Measurements from ENCODE around the gene SMIM31. TPM values are rescaled to one million over a fixed set of nuclear protein-coding genes. Genes with fewer than 3 reads are reported as not detected.

Gene SMIM31
- total RNA-seq, 1 experiment from 2014 or later = not detected

DNA sequence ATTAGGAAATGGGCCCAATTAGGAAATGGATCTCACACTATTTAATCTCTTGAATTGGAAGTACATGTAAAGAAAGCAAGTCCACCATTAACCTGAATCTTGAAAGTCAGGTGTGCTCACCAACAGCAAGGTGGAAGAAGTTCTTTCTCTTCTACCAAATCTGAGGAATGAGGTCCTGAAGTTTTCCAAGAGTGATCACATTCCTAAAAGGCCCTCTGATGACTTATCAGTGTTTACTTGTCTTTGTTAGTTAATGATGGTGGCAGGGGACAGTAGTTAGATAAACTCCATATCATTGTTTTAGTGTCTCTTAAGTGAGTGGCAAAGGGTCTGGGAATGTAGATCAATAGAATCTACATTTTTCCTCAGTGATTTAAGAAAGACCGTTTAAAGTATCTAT, 61.8 kb downstream of the SMIM31 start:
- no peaks in the 10 kb centered on the region for H3K4me1 ChIP-seq (replicated peaks; ENCODE audit: insufficient read depth)
- no peak overlapping the region for H3K27ac ChIP-seq
- H4K20me1 ChIP-seq (ENCODE audit: insufficient read depth) = no peaks in the 10 kb centered on the region
- H3K9me3 ChIP-seq (ENCODE audit: insufficient read depth, low read depth) = no peaks in the 10 kb centered on the region
- H2AFZ ChIP-seq = no peak overlapping the region
- no peaks in the 10 kb centered on the region for H3K27me3 ChIP-seq (ENCODE audit: insufficient read depth, low read depth)
- no peaks in the 10 kb centered on the region for H3K79me2 ChIP-seq (ENCODE audit: low read depth)
- BruUV-seq (replicated peaks) = no TSS peak
- H3K9me2 ChIP-seq (ENCODE audit: insufficient read depth) = no peaks in the 10 kb centered on the region
- H3F3A ChIP-seq (ENCODE audit: insufficient read depth, low read depth) = no peaks in the 10 kb centered on the region
- H3K4me3 ChIP-seq = no peak overlapping the region
- no peak for DNase-seq
- POLR2A ChIA-PET (ENCODE audit: unreplicated experiment) = no interaction called here
- TF ChIP-seq EZH2 (IDR thresholded peaks at IDR 0.05; ENCODE audit: low read depth) = no peak
- TF ChIP-seq CTCF (conservative IDR thresholded peaks at IDR 0.05) = no peak
- no peak overlapping the region for H3K4me2 ChIP-seq
- CTCF ChIA-PET = no interaction called here
- no peaks in the 10 kb centered on the region for H3K36me3 ChIP-seq (ENCODE audit: low read depth)
- intact Hi-C loops (cut with micrococcal nuclease; ENCODE audit: unreplicated experiment) = no loop called here

- BruUV-seq (replicated peaks) = no TSS peak
- no peaks in the 10 kb centered on the region for H3K27me3 ChIP-seq (ENCODE audit: insufficient read depth, low read depth)
Observed at GRCh38 chr4:164819366-164819765, 65.4 kb downstream of the SMIM31 start.

DNA sequence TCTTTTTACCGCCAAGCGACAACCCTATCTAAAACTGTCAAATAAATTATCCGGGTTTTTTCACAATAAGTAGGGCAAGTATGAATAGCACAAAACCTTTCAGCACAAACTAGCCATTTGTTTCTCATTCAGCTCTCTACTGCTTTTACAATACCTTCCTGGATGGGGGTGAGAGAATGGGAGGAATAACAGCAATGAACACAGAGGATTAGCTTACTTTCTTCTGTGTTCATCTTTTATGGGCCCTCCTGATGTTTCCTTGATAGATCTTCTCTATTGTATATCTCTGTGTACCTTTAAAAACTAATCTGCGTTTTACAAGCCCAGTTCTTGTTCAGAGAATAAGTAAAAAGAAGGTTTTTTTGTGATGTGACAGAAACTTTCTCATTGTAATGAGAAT, 67.8 kb downstream of the SMIM31 start:
- Histone ChIP-seq H3K79me2 (ENCODE audit: low read depth) (no peaks in the 10 kb centered on the region), H3K27ac (no peak overlapping the region), H3K4me3 (no peak overlapping the region), H2AFZ (no peak overlapping the region), H3K9me2 (ENCODE audit: insufficient read depth) (no peaks in the 10 kb centered on the region), H3K4me2 (no peak overlapping the region), H3K9me3 (ENCODE audit: insufficient read depth, low read depth) (no peaks in the 10 kb centered on the region), H3K27me3 (ENCODE audit: insufficient read depth, low read depth) (no peaks in the 10 kb centered on the region), H3K4me1 (replicated peaks; ENCODE audit: insufficient read depth) (no peaks in the 10 kb centered on the region), H4K20me1 (ENCODE audit: insufficient read depth) (no peaks in the 10 kb centered on the region), H3F3A (ENCODE audit: insufficient read depth, low read depth) (no peaks in the 10 kb centered on the region), H3K36me3 (ENCODE audit: low read depth) (no peaks in the 10 kb centered on the region)
- no TSS peak for BruUV-seq (replicated peaks)
- TF ChIP-seq CTCF (conservative IDR thresholded peaks at IDR 0.05) (no peak), EZH2 (IDR thresholded peaks at IDR 0.05; ENCODE audit: low read depth) (no peak)
- intact Hi-C loops (cut with micrococcal nuclease; ENCODE audit: unreplicated experiment) = no loop called here
- POLR2A ChIA-PET (ENCODE audit: unreplicated experiment) = no interaction called here
- CTCF ChIA-PET = no interaction called here
- no peak for DNase-seq

More at GRCh38 chr4:164819366-164819765, 65.4 kb downstream of the SMIM31 start:
- H3K27ac ChIP-seq = no peak overlapping the region
- H3K9me2 ChIP-seq (ENCODE audit: insufficient read depth) = no peaks in the 10 kb centered on the region
- no peaks in the 10 kb centered on the region for H4K20me1 ChIP-seq (ENCODE audit: insufficient read depth)
- DNase-seq = no peak
- no peak overlapping the region for H2AFZ ChIP-seq
- POLR2A ChIA-PET (ENCODE audit: unreplicated experiment) = interaction anchor here (0.6 kb wide), 2 partner anchors 13 to 42 kb away, joined by 3 to 8 read pairs; no protein-coding TSS in a partner anchor
- no peaks in the 10 kb centered on the region for H3F3A ChIP-seq (ENCODE audit: insufficient read depth, low read depth)
- TF ChIP-seq EZH2 (IDR thresholded peaks at IDR 0.05; ENCODE audit: low read depth) (no peak), CTCF (conservative IDR thresholded peaks at IDR 0.05) (no peak)
- intact Hi-C loops (cut with micrococcal nuclease; ENCODE audit: unreplicated experiment) = no loop called here
- H3K4me2 ChIP-seq = no peak overlapping the region
- H3K79me2 ChIP-seq (ENCODE audit: low read depth) = no peaks in the 10 kb centered on the region
- no peak overlapping the region for H3K4me3 ChIP-seq
- no peaks in the 10 kb centered on the region for H3K36me3 ChIP-seq (ENCODE audit: low read depth)
- CTCF ChIA-PET = no interaction called here
- no peaks in the 10 kb centered on the region for H3K4me1 ChIP-seq (replicated peaks; ENCODE audit: insufficient read depth)
- no peaks in the 10 kb centered on the region for H3K9me3 ChIP-seq (ENCODE audit: insufficient read depth, low read depth)
